ENCODE data around the gene SCN8A. TPM values are rescaled to one million over a fixed set of nuclear protein-coding genes. Genes with fewer than 3 reads are reported as not detected.

SCN8A gene
- total RNA-seq, 2 experiments from 2014 or later: 1.4 to 1.6 TPM

DNA sequence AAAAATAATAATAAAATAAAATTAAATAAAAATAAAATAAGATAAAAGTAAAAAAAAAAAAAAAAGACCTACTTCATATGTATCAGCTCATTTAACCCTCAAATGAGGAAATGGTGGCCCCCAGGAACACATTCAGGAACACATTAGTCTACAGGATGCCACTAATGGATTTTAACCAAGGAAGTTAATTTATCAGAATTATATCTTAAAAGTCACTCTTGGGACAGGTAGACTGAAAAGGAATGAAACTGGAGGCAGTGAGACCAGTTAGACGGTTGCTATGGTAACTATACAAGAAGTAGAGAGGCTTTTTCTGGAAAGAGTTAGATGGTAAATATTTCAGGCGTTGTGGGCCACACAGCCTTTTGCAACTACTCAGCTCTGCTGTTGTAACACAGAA is 54.9 kb downstream of the SCN8A start:
- CTCF ChIA-PET: no interaction called here
- H3K4me3 Mint-ChIP-seq: no peak overlapping the region
- no peaks in the 10 kb centered on the region for H3K4me1 Mint-ChIP-seq (ENCODE audit: low read depth)
- no peaks in the 10 kb centered on the region for H3K9me3 Mint-ChIP-seq (ENCODE audit: insufficient read depth)
- H3K36me3 Mint-ChIP-seq (ENCODE audit: low read depth): no peaks in the 10 kb centered on the region
- no peak overlapping the region for H3K27ac Mint-ChIP-seq
- POLR2A ChIA-PET: no interaction called here
- ATAC-seq: no peak
- H3K27me3 Mint-ChIP-seq (ENCODE audit: low read depth): peaks cover 7% of the 10 kb centered on the region
- DNase-seq: no peak

DNA sequence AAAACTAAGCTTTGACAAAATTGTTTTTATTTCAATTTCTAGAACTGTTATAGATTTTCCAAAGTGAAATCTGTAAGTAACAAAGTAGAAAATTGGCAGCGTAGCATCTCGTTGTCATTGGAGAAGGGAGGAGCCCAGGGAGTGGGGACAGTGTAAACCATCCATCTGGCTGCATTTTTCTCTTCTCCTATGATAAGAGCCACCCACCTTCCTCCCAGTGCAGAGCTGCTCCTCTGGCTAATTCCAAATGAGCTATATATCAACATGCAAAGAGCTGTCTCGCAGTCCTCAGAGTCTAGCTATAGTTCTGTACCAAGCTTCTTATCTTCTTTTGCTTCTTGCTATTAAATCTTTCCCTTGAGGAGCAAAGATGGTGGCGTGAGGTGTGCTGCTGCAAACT is 56.6 kb downstream of the SCN8A start:
- no peaks in the 10 kb centered on the region for H3K27me3 Mint-ChIP-seq (ENCODE audit: low read depth)
- H3K27ac Mint-ChIP-seq: no peak overlapping the region
- H3K9me3 Mint-ChIP-seq (ENCODE audit: insufficient read depth): no peaks in the 10 kb centered on the region
- no peaks in the 10 kb centered on the region for H3K36me3 Mint-ChIP-seq (ENCODE audit: low read depth)
- no peak overlapping the region for H3K4me3 Mint-ChIP-seq
- POLR2A ChIA-PET: no interaction called here
- no peak for DNase-seq
- CTCF ChIA-PET: no interaction called here
- no peak for ATAC-seq
- H3K4me1 Mint-ChIP-seq (ENCODE audit: low read depth): no peaks in the 10 kb centered on the region

DNA sequence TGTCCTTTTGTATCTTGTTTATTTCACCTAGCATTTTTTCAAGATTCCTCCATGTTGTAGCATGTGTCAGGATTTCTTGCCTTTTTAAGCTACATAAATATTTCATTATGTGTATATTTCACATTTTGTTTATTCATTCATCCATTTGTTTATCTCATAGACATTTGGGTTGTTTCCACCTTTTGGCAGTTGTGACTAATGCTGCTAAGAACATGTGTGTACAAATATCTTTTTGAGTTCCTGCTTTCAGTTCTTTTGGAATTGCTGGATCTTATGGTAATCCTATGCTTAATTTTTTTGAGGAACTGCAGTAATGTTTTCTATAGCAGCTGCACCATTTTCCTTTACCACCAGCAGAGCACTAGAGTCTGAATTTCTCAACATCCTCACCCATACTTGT is 62.4 kb downstream of the SCN8A start:
- H3K4me1 Mint-ChIP-seq (ENCODE audit: low read depth): no peaks in the 10 kb centered on the region
- no peaks in the 10 kb centered on the region for H3K9me3 Mint-ChIP-seq (ENCODE audit: insufficient read depth)
- DNase-seq (no peak), ATAC-seq (no peak)
- no peak overlapping the region for H3K4me3 Mint-ChIP-seq
- H3K27me3 Mint-ChIP-seq (ENCODE audit: low read depth): peaks cover 28% of the 10 kb centered on the region
- POLR2A ChIA-PET: no interaction called here
- H3K27ac Mint-ChIP-seq: no peak overlapping the region
- no peaks in the 10 kb centered on the region for H3K36me3 Mint-ChIP-seq (ENCODE audit: low read depth)
- CTCF ChIA-PET: no interaction called here

DNA sequence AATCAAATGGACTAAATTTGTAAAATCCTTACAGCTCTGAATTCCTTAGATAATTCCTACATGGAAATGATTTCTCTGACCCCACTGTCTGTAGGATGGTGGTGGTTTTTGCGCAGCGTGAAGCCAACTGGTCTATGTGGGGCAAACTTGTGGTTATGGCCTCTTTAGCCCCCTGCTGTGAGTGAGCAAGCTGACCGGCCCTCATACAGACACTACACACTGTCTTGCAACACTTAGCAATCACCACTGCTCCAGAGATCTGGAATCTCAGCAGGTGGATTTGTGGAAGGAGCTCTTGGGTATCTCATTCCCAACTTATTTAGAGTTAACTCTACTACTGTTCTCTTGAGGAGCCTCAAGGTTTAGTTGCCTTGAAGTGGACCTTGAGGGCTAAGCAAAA is 70.2 kb downstream of the SCN8A start:
- ChIA-PET CTCF (interaction anchor here (1.0 kb wide), 1 partner anchor 41 kb away, joined by 3 read pairs; no protein-coding TSS in a partner anchor), POLR2A (no interaction called here)
- no peaks in the 10 kb centered on the region for H3K4me1 Mint-ChIP-seq (ENCODE audit: low read depth)
- H3K9me3 Mint-ChIP-seq (ENCODE audit: insufficient read depth): no peaks in the 10 kb centered on the region
- DNase-seq (no peak), ATAC-seq (no peak)
- H3K36me3 Mint-ChIP-seq (ENCODE audit: low read depth): no peaks in the 10 kb centered on the region
- H3K4me3 Mint-ChIP-seq: no peak overlapping the region
- H3K27me3 Mint-ChIP-seq (ENCODE audit: low read depth): peaks cover 39% of the 10 kb centered on the region
- no peak overlapping the region for H3K27ac Mint-ChIP-seq

DNA sequence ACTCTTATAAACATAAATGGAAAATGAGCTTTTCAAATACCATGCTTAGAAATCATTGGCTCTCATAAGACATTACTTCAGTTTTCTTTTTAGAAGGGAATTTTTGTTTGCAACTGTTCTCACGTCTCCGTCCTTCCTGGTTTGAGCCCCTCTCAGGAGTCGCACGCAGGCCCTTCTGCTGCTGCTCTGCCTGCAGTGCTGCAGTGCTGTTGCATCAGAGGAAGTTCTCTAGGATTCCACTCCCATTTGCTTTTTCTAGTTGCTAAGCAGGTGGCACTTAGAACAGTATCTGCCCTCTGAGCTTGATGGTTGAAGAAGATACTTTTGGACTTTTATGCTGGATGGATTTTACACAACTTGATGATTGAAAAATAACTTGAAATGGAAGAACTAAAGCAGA is 70.8 kb downstream of the SCN8A start:
- ChIA-PET POLR2A (no interaction called here), CTCF (interaction anchor here (1.0 kb wide), 1 partner anchor 42 kb away, joined by 3 read pairs; no protein-coding TSS in a partner anchor)
- no peaks in the 10 kb centered on the region for H3K9me3 Mint-ChIP-seq (ENCODE audit: insufficient read depth)
- H3K27me3 Mint-ChIP-seq (ENCODE audit: low read depth): peaks cover 33% of the 10 kb centered on the region
- H3K36me3 Mint-ChIP-seq (ENCODE audit: low read depth): no peaks in the 10 kb centered on the region
- H3K4me1 Mint-ChIP-seq (ENCODE audit: low read depth): no peaks in the 10 kb centered on the region
- no peak overlapping the region for H3K4me3 Mint-ChIP-seq
- DNase-seq: no peak
- H3K27ac Mint-ChIP-seq: no peak overlapping the region
- ATAC-seq: no peak

DNA sequence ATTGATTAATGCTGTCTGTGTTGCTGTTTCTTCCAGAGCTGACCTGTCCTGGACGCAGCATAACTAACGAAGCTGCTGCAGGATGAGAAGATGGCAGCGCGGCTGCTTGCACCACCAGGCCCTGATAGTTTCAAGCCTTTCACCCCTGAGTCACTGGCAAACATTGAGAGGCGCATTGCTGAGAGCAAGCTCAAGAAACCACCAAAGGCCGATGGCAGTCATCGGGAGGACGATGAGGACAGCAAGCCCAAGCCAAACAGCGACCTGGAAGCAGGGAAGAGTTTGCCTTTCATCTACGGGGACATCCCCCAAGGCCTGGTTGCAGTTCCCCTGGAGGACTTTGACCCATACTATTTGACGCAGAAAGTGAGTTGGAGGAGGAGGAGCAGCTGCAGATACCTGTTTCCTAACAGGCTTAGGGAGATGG is 71.7 kb downstream of the SCN8A start:
- Mint-ChIP-seq H3K4me3 (no peak overlapping the region), H3K9me3 (ENCODE audit: insufficient read depth) (no peaks in the 10 kb centered on the region), H3K4me1 (ENCODE audit: low read depth) (no peaks in the 10 kb centered on the region), H3K27me3 (ENCODE audit: low read depth) (peaks cover 24% of the 10 kb centered on the region), H3K36me3 (ENCODE audit: low read depth) (no peaks in the 10 kb centered on the region), H3K27ac (no peak overlapping the region)
- no peak for ATAC-seq
- ChIA-PET POLR2A (no interaction called here), CTCF (interaction anchor here (1.2 kb wide), 1 partner anchor 161 kb away, joined by 3 read pairs; no protein-coding TSS in a partner anchor)
- no peak for DNase-seq

DNA sequence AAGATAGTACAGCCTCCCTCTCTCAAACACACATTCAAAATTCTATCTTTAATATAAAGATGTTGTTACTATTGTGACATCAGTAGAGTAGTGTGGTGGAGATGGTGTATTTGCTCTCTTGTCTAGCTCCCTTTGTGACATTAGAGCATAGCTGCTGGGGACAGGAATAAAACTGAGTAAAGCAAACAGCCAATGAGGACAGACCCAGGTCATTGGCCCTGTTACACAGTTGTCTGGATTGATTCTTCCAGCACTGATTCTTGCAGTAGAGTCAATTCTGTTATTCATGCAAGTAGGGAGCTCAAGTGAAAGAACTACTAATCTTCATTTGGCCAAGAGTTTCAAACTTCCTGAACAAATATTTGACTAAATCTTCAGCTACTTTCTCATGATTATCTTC is 72.4 kb downstream of the SCN8A start:
- no peak for ATAC-seq
- POLR2A ChIA-PET: interaction anchor here (0.6 kb wide), 1 partner anchor 714 kb away, joined by 3 read pairs; no protein-coding TSS in a partner anchor
- CTCF ChIA-PET: interaction anchor here (1.2 kb wide), 1 partner anchor 160 kb away, joined by 3 read pairs; no protein-coding TSS in a partner anchor
- H3K36me3 Mint-ChIP-seq (ENCODE audit: low read depth): no peaks in the 10 kb centered on the region
- peaks cover 19% of the 10 kb centered on the region for H3K27me3 Mint-ChIP-seq (ENCODE audit: low read depth)
- H3K9me3 Mint-ChIP-seq (ENCODE audit: insufficient read depth): no peaks in the 10 kb centered on the region
- H3K4me1 Mint-ChIP-seq (ENCODE audit: low read depth): no peaks in the 10 kb centered on the region
- DNase-seq: no peak
- H3K4me3 Mint-ChIP-seq: no peak overlapping the region
- H3K27ac Mint-ChIP-seq: no peak overlapping the region

DNA sequence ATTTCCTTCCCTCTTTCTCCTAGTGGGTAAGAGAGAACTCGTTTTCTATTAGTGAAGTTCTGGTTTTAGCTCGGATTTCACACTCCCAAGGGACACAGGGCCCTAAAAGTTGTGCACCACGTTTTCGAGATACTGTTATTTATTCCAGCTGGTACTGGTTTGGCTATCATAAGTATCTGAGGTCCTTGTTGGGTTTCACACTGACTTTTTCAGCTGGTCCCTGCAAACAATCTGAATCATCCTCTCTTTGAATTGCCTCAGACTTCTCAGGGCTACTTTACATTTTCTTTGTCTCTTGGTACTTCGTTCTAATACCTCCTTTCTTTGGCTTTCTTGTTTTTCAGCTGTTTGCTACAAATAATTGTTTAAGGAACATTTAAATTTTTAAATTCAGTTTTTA is 75.7 kb downstream of the SCN8A start:
- no peak overlapping the region for H3K27ac Mint-ChIP-seq
- DNase-seq: no peak
- H3K36me3 Mint-ChIP-seq (ENCODE audit: low read depth): no peaks in the 10 kb centered on the region
- H3K4me1 Mint-ChIP-seq (ENCODE audit: low read depth): peaks cover 7% of the 10 kb centered on the region
- no peaks in the 10 kb centered on the region for H3K9me3 Mint-ChIP-seq (ENCODE audit: insufficient read depth)
- H3K27me3 Mint-ChIP-seq (ENCODE audit: low read depth): peaks cover 11% of the 10 kb centered on the region
- H3K4me3 Mint-ChIP-seq: no peak overlapping the region
- POLR2A ChIA-PET: no interaction called here
- CTCF ChIA-PET: interaction anchor here (0.7 to 1.3 kb wide), 2 partner anchors 13 to 18 kb away, joined by 3 to 5 read pairs; no protein-coding TSS in a partner anchor
- no peak for ATAC-seq

DNA sequence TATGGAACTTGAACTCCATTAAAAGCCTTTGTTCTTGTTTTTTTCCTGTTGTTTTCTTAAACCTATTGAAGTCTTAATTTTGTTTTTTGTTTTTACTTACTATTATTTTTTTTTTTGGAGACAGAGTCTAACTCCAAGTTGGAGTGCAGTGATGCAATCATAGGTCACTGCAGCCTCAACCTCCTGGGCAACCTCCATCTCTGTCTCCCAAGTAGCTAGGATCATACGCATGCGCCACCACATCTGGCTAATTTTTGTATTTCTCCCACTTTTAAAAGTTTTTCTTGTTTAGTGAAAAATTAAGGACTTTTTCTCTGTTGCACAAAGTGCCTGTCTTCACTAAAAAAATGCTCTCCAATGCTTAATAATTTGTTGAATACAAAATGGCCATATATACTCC is 76.2 kb downstream of the SCN8A start:
- DNase-seq: no peak
- POLR2A ChIA-PET: no interaction called here
- Mint-ChIP-seq H3K4me1 (ENCODE audit: low read depth) (peaks cover 7% of the 10 kb centered on the region), H3K9me3 (ENCODE audit: insufficient read depth) (no peaks in the 10 kb centered on the region), H3K36me3 (ENCODE audit: low read depth) (no peaks in the 10 kb centered on the region), H3K27ac (no peak overlapping the region), H3K4me3 (no peak overlapping the region), H3K27me3 (ENCODE audit: low read depth) (peaks cover 13% of the 10 kb centered on the region)
- ATAC-seq: no peak
- CTCF ChIA-PET: interaction anchor here (0.7 to 1.3 kb wide), 2 partner anchors 12 to 17 kb away, joined by 3 to 5 read pairs; no protein-coding TSS in a partner anchor

DNA sequence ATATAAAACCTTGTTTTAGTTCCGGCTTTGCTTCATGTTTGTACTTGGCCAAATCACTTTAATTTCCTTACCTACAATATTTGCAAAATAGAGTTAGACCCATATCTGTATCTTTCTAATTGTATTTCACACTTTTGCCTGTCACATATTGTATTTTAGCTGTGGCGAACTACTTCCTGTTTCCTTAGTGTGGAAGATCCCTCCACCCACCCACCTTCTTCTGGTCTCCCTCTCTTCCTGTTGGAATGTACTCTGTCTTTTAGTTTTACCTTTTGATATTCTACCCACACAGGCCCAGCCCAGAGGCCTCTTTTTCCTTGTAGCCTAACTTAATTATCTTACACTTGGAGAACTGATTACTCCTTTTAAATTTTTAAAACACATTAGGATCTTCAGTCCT is 78.2 kb downstream of the SCN8A start:
- no peak overlapping the region for H3K4me3 Mint-ChIP-seq
- ChIA-PET CTCF (interaction anchor here (1.8 kb wide), 1 partner anchor 206 kb away, joined by 5 read pairs; no protein-coding TSS in a partner anchor), POLR2A (interaction anchor here (0.8 kb wide), 1 partner anchor 68 kb away, joined by 3 read pairs; no protein-coding TSS in a partner anchor)
- peaks cover 14% of the 10 kb centered on the region for H3K27me3 Mint-ChIP-seq (ENCODE audit: low read depth)
- DNase-seq (no peak), ATAC-seq (no peak)
- H3K36me3 Mint-ChIP-seq (ENCODE audit: low read depth): no peaks in the 10 kb centered on the region
- no peaks in the 10 kb centered on the region for H3K9me3 Mint-ChIP-seq (ENCODE audit: insufficient read depth)
- peaks cover 7% of the 10 kb centered on the region for H3K4me1 Mint-ChIP-seq (ENCODE audit: low read depth)
- H3K27ac Mint-ChIP-seq: no peak overlapping the region

DNA sequence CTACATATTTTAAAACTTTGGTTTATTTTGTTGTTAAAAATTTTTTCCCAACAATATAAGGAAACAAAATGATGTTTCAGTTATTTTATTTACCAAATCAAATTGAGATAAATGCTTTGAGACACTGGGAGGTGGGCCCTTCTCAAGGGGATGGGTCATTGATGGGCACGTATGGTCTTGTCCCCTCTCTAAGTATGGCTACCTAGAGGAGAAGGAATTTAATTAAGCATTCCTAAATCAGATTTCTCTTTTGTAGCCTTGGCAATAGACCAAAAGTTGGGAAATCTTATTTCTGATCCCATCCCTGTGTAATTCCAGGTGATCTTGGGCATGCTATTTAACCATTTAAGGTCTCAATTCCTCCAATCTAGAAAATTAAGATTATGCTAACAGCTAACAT is 79.0 kb downstream of the SCN8A start:
- POLR2A ChIA-PET: no interaction called here
- Mint-ChIP-seq H3K27ac (no peak overlapping the region), H3K27me3 (ENCODE audit: low read depth) (peaks cover 14% of the 10 kb centered on the region), H3K4me3 (no peak overlapping the region), H3K4me1 (ENCODE audit: low read depth) (peaks cover 9% of the 10 kb centered on the region), H3K36me3 (ENCODE audit: low read depth) (no peaks in the 10 kb centered on the region), H3K9me3 (ENCODE audit: insufficient read depth) (no peaks in the 10 kb centered on the region)
- no peak for DNase-seq
- no peak for ATAC-seq
- CTCF ChIA-PET: interaction anchor here (1.6 to 1.8 kb wide), 2 partner anchors 19 to 205 kb away, joined by 4 to 5 read pairs; no protein-coding TSS in a partner anchor

DNA sequence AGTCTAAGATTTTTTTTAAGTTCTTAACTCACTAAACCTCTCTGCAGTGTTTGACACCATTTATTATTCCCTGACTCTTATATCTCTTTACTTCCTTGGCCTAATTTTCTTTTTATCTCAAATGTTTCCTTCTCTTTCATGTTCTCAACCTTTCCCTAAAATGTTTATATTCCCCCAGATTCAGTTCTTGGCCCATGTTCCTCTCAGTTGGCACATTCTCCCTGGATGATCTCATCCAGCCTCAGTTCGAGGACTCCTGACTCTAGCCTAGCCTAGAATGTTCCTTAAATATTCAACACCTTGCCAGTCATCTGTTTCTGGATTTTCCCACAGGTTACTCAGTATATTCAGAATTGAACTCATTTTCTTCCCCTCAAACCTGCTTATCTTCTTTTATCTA is 81.3 kb downstream of the SCN8A start:
- Mint-ChIP-seq H3K27me3 (ENCODE audit: low read depth) (peaks cover 19% of the 10 kb centered on the region), H3K36me3 (ENCODE audit: low read depth) (no peaks in the 10 kb centered on the region), H3K9me3 (ENCODE audit: insufficient read depth) (no peaks in the 10 kb centered on the region), H3K27ac (no peak overlapping the region), H3K4me1 (ENCODE audit: low read depth) (peaks cover 11% of the 10 kb centered on the region), H3K4me3 (no peak overlapping the region)
- CTCF ChIA-PET: no interaction called here
- POLR2A ChIA-PET: no interaction called here
- no peak for ATAC-seq
- no peak for DNase-seq
